A549 (cell line): ENCODE results near the gene ZC3H10. TPM values are rescaled to one million over a fixed set of nuclear protein-coding genes. Genes with fewer than 3 reads are reported as not detected.
A peak's percentile ranks its signal among the peaks of the same experiment; 100 is the strongest.

Source experiments
- ATAC-seq, 2 experiments: fragments of 200-7000 bp in 1 of 2; fragments of >200 bp in 1 of 2; cut with Nextera tagmentation in 1 of 2; cut with Tn5 transposase in 1 of 2; 3 replicates each; pipeline versions ENCODE4 v1.8.0 to v1.9.1; 2018 to 2020; ENCODE audit warnings: mild to moderate bottlenecking in 1 of 2, moderate library complexity in 1 of 2
- CTCF ChIA-PET: fragments of 300-600 bp; sonication (Branson Sonifier 250); formaldehyde crosslinking; extraction: SDS; loops from one replicate; lab custom pipeline; 2021; ENCODE audit warnings: antibody characterized with exemption, inconsistent platforms; lab: Yijun Ruan, JAX
- POLR2A ChIA-PET: fragments of 350-600 bp; formaldehyde crosslinking; extraction: SDS; loops from one replicate; lab custom pipeline; 2021; ENCODE audit warnings: antibody characterized with exemption, inconsistent platforms; lab: Yijun Ruan, JAX
- DNase-seq, 2 experiments: peaks; one replicate each; pipeline versions ENCODE4 v3.0.0 to v3.0.0-alpha.2; 2011 to 2016; ENCODE audit warnings: low read depth in 1 of 2, low spot score in 1 of 2
- FAIRE-seq: peaks from 2 replicates; lab custom pipeline; 2011; peaks lifted over from hg19 to GRCh38; lab: Jason Lieb, UNC
- H3K27ac ChIP-seq, 2 experiments: fragments of >200 bp; sonication (Bioruptor Twin); formaldehyde crosslinking; 3 replicates each; pipeline ENCODE4 v1.5.1; 2016 to 2017
- H3K4me1 ChIP-seq: fragments of >200 bp; sonication (Bioruptor Twin); formaldehyde crosslinking; 3 replicates; pipeline ENCODE4 v1.6.1; 2016
- H3K4me2 ChIP-seq: fragments of >200 bp; sonication (Bioruptor Twin); formaldehyde crosslinking; 3 replicates; pipeline ENCODE4 v1.6.1; 2016
- H3K4me3 ChIP-seq: fragments of >200 bp; sonication (Bioruptor Twin); formaldehyde crosslinking; 3 replicates; pipeline ENCODE4 v1.5.1; 2016
- H3K9me3 ChIP-seq: fragments of >200 bp; sonication (Bioruptor Twin); formaldehyde crosslinking; 3 replicates; pipeline ENCODE4 v1.6.1; 2016
- BHLHE40 ChIP-seq: IDR thresholded peaks from 2 replicates; pipeline ENCODE4 v1.6.1; 2012; ENCODE audit warnings: low read depth, low read length, inconsistent platforms
- CBX2 ChIP-seq: fragments of 200-600 bp; sonication (generic); IDR thresholded peaks from 2 replicates; pipeline ENCODE4 v1.6.1; 2016; ENCODE audit warnings: low read depth, mild to moderate bottlenecking, borderline replicate concordance
- CEBPB ChIP-seq, 2 experiments: fragments of >200 bp in 1 of 2; sonication (Bioruptor Twin) in 1 of 2; formaldehyde crosslinking in 1 of 2; IDR thresholded peaks; 2 replicates each; pipeline ENCODE4 v1.6.1; 2012 to 2016
- CHD4 ChIP-seq: fragments of 200-600 bp; sonication (generic); IDR thresholded peaks from 2 replicates; pipeline ENCODE4 v1.6.1; 2016; ENCODE audit warnings: antibody characterized with exemption, mild to moderate bottlenecking, borderline replicate concordance
- EHF ChIP-seq: fragments of 250-450 bp; sonication (Bioruptor Pico); IDR thresholded peaks from 2 replicates; pipeline ENCODE4 v1.5.0; 2020; ENCODE audit warnings: mild to moderate bottlenecking
- FOSL2 ChIP-seq, 2 experiments: fragments of 450-650 bp in 1 of 2; fragments of >200 bp in 1 of 2; sonication (Bioruptor Twin) in 1 of 2; formaldehyde crosslinking; IDR thresholded peaks; 2 replicates each; pipeline versions ENCODE4 v1.5.0 to v1.6.1; 2016 to 2020; ENCODE audit warnings: mild to moderate bottlenecking in 1 of 2, moderate library complexity in 1 of 2
- JUNB ChIP-seq: fragments of >200 bp; sonication (Bioruptor Twin); formaldehyde crosslinking; IDR thresholded peaks from 2 replicates; pipeline ENCODE4 v1.6.1; 2016
- KDM1A ChIP-seq: fragments of 200-600 bp; sonication (generic); IDR thresholded peaks from 2 replicates; pipeline ENCODE4 v1.6.1; 2016; ENCODE audit warnings: low read depth, mild to moderate bottlenecking
- KDM5A ChIP-seq: fragments of 200-600 bp; sonication (generic); IDR thresholded peaks from 2 replicates; pipeline ENCODE4 v1.6.1; 2016; ENCODE audit warnings: antibody characterized with exemption, mild to moderate bottlenecking
- MAFK ChIP-seq: fragments of 450-650 bp; IDR thresholded peaks from 2 replicates; pipeline ENCODE4 v1.6.1; 2014; ENCODE audit not compliant: partially characterized antibody
- NFE2L2 ChIP-seq: fragments of 150-350 bp; conservative IDR thresholded peaks from 2 replicates; pipeline ENCODE4 v1.6.1; 2014; ENCODE audit warnings: low read length
- NPAS2 ChIP-seq: fragments of 250-450 bp; sonication (Bioruptor Pico); IDR thresholded peaks from 2 replicates; pipeline ENCODE4 v1.8.0; 2022; ENCODE audit warnings: mild to moderate bottlenecking, moderate library complexity, borderline replicate concordance
- RARB ChIP-seq: fragments of 250-450 bp; sonication (Bioruptor Pico); IDR thresholded peaks from 2 replicates; pipeline ENCODE4 v1.8.0; 2021; ENCODE audit warnings: mild to moderate bottlenecking, moderate library complexity
- ZFP36 ChIP-seq: fragments of 450-650 bp; IDR thresholded peaks from 2 replicates; pipeline ENCODE4 v1.6.1; 2014; ENCODE audit warnings: borderline replicate concordance; ENCODE audit not compliant: partially characterized antibody
- ZNF302 ChIP-seq: fragments of 250-450 bp; sonication (Bioruptor Pico); IDR thresholded peaks from 2 replicates; pipeline ENCODE4 v1.9.0; 2021; ENCODE audit warnings: inconsistent platforms, mild to moderate bottlenecking, moderate library complexity
- WGBS: methylation state at CpG from one replicate; pipeline ENCODE4 v1.1.6; 2017; ENCODE audit errors: missing lambda C conversion rate; 5-methylcytosine and 5-hydroxymethylcytosine counted together
- polyA plus RNA-seq, 4 experiments: library from polyadenylated mRNA; depleted of rRNA in 3 of 4; stranded (reverse); fragments of >200 nt; fragmentation: RNase III in 1 of 4; extraction: RNeasy Plus Mini Kit Qiagen cat#74134 plus additional on column Dnase treatment in 1 of 4; gene quantifications; 2 replicates in 3 of 4; 3 replicates in 1 of 4; pipeline ENCODE4 v1.2.3, GENCODE V29; 2011 to 2017
- TF ChIP-seq, protein P1 (sequence below): fragments of 250-450 bp; sonication (Bioruptor Pico); IDR thresholded peaks from 2 replicates; pipeline ENCODE4 v1.5.0; 2021; ENCODE audit warnings: mild to moderate bottlenecking, moderate library complexity, borderline replicate concordance
- TF ChIP-seq, protein P2 (sequence below): fragments of 200-600 bp; sonication (generic); IDR thresholded peaks from 2 replicates; pipeline ENCODE4 v1.6.1; 2016; ENCODE audit warnings: antibody characterized with exemption, mild to moderate bottlenecking, moderate library complexity
- TF ChIP-seq, protein P3 (sequence below): fragments of >200 bp; sonication (Bioruptor Twin); formaldehyde crosslinking; IDR thresholded peaks from 3 replicates; pipeline ENCODE4 v1.5.1; 2016

ZC3H10 gene
- polyA plus RNA-seq, 2 of the 4 experiments (the other 2 are of a cell fraction): 2.1 to 3.2 TPM

DNA sequence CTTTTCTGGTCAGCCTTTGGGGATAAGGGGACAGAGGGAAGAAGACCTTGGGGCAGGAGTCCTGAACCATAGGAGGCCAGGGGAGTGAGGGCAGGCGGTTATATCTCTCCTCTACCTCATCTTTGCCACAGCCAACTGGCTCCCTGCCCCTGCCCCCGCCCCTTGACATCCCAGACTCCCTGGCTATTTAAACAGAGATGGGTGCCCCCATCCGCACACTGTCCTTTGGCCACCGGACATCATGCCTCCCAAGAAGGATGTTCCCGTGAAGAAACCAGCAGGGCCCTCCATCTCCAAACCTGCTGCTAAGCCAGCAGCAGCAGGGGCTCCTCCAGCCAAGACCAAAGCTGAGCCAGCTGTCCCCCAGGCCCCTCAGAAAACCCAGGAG, 35.6 kb downstream of the ZC3H10 start:
- ATAC-seq: no peak
- Histone ChIP-seq H3K9me3 (no peaks in the 10 kb centered on the region), H3K27ac (peak overlapping the region in 1 of 2 experiments; percentile 93; a peak in 2 of 6 replicates), H3K4me2 (peak overlapping the region; percentile 82), H3K4me1 (peaks cover 21% of the 10 kb centered on the region; the same call in 2 of the 3 replicates), H3K4me3 (no peak overlapping the region; the same call in 2 of the 3 replicates)
- 75% methylated on average over 5 of the region's 5 CpGs for WGBS
- FAIRE-seq: no peak
- ChIA-PET POLR2A (interaction anchor here (0.6 kb wide), 1 partner anchor 12 kb away, joined by 4 read pairs; no protein-coding TSS in a partner anchor), CTCF (interaction anchor here (1.2 to 10.2 kb wide), 5 partner anchors 9 to 36 kb away, joined by 3 to 98 read pairs (median 5); partner anchors contain the start of genes ESYT1 and SMARCC2)
- no peak for TF ChIP-seq NPAS2 (CRISPR knock-in tag)
- DNase-seq: no peak

DNA sequence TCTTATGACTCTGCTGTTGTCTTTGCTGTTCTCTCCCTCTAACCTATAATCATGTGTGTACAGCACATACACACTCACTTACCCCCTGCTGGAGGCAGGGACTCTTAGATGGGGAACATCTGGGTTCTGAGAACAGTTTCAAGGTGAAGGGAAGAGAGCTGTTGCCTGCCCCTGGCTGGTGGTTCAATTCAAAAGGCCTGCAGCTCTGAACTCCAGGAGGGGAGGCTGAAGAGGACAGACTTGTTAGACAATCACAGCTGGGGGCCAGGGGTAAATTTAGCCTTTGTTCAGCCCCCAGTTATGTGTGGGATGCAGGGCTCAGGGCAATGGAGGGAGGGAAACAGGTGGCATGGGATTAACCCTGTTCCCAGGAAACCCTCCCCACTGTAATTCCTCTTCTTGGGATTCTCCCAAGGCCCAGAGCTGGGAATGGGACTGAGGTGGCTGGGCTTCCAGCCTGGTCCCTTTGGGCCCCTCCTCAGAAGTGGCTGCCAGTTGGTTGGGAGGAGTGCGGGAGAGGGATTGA, 36.2 kb downstream of the ZC3H10 start:
- peaks cover 21% of the 10 kb centered on the region; the same call in 2 of the 3 replicates for H3K4me1 ChIP-seq
- CTCF ChIA-PET: interaction anchor here (1.2 to 10.2 kb wide), 6 partner anchors 10 to 36 kb away, joined by 3 to 98 read pairs (median 12); partner anchors contain the start of genes ESYT1, SMARCC2 and ZC3H10
- FAIRE-seq (no peak), DNase-seq (no peak), ATAC-seq (no peak)
- no peak overlapping the region for H3K27ac ChIP-seq
- POLR2A ChIA-PET: interaction anchor here (0.6 kb wide), 1 partner anchor 13 kb away, joined by 4 read pairs; no protein-coding TSS in a partner anchor
- 100% methylated on average over 1 of the region's 1 CpG for WGBS
- no peak overlapping the region for H3K4me2 ChIP-seq
- no peak overlapping the region for H3K4me3 ChIP-seq
- H3K9me3 ChIP-seq: no peaks in the 10 kb centered on the region
- TF ChIP-seq, protein P1, sequence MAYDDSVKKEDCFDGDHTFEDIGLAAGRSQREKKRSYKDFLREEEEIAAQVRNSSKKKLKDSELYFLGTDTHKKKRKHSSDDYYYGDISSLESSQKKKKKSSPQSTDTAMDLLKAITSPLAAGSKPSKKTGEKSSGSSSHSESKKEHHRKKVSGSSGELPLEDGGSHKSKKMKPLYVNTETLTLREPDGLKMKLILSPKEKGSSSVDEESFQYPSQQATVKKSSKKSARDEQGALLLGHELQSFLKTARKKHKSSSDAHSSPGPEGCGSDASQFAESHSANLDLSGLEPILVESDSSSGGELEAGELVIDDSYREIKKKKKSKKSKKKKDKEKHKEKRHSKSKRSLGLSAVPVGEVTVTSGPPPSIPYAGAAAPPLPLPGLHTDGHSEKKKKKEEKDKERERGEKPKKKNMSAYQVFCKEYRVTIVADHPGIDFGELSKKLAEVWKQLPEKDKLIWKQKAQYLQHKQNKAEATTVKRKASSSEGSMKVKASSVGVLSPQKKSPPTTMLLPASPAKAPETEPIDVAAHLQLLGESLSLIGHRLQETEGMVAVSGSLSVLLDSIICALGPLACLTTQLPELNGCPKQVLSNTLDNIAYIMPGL (CRISPR knock-in tag): no peak
- TF ChIP-seq MAFK (no peak), RARB (CRISPR knock-in tag) (no peak), BHLHE40 (no peak), ZNF302 (CRISPR knock-in tag) (no peak), KDM5A (no peak), ZFP36 (no peak), EHF (CRISPR knock-in tag) (no peak), CEBPB (IDR thresholded peaks at IDR 0.05) (no peak), NFE2L2 (no peak)
- TF ChIP-seq, protein P2, sequence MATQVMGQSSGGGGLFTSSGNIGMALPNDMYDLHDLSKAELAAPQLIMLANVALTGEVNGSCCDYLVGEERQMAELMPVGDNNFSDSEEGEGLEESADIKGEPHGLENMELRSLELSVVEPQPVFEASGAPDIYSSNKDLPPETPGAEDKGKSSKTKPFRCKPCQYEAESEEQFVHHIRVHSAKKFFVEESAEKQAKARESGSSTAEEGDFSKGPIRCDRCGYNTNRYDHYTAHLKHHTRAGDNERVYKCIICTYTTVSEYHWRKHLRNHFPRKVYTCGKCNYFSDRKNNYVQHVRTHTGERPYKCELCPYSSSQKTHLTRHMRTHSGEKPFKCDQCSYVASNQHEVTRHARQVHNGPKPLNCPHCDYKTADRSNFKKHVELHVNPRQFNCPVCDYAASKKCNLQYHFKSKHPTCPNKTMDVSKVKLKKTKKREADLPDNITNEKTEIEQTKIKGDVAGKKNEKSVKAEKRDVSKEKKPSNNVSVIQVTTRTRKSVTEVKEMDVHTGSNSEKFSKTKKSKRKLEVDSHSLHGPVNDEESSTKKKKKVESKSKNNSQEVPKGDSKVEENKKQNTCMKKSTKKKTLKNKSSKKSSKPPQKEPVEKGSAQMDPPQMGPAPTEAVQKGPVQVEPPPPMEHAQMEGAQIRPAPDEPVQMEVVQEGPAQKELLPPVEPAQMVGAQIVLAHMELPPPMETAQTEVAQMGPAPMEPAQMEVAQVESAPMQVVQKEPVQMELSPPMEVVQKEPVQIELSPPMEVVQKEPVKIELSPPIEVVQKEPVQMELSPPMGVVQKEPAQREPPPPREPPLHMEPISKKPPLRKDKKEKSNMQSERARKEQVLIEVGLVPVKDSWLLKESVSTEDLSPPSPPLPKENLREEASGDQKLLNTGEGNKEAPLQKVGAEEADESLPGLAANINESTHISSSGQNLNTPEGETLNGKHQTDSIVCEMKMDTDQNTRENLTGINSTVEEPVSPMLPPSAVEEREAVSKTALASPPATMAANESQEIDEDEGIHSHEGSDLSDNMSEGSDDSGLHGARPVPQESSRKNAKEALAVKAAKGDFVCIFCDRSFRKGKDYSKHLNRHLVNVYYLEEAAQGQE: no peak
- TF ChIP-seq, protein P3, sequence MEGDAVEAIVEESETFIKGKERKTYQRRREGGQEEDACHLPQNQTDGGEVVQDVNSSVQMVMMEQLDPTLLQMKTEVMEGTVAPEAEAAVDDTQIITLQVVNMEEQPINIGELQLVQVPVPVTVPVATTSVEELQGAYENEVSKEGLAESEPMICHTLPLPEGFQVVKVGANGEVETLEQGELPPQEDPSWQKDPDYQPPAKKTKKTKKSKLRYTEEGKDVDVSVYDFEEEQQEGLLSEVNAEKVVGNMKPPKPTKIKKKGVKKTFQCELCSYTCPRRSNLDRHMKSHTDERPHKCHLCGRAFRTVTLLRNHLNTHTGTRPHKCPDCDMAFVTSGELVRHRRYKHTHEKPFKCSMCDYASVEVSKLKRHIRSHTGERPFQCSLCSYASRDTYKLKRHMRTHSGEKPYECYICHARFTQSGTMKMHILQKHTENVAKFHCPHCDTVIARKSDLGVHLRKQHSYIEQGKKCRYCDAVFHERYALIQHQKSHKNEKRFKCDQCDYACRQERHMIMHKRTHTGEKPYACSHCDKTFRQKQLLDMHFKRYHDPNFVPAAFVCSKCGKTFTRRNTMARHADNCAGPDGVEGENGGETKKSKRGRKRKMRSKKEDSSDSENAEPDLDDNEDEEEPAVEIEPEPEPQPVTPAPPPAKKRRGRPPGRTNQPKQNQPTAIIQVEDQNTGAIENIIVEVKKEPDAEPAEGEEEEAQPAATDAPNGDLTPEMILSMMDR: no peak

DNA sequence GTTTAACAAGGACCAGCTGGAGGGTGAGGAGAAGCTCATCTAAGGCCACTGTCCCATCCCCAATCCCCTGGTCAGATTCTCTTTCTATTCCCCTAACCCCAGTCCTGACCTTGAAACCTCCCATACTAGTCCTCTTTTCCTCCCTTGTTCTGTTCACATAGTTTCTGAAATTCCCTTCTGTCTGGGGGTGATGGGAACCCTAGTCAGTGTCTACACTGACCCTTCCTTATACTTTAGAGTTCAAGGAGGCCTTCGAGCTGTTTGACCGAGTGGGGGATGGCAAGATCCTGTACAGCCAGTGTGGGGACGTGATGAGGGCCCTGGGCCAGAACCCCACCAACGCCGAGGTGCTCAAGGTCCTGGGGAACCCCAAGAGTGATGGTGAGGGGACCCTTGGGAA, 36.8 kb downstream of the ZC3H10 start:
- no peak overlapping the region for H3K27ac ChIP-seq
- ATAC-seq (no peak), FAIRE-seq (no peak), DNase-seq (no peak)
- 93% methylated on average over 5 of the region's 5 CpGs for WGBS
- H3K4me3 ChIP-seq: no peak overlapping the region
- H3K4me2 ChIP-seq: no peak overlapping the region
- CTCF ChIA-PET: interaction anchor here (1.3 to 10.2 kb wide), 5 partner anchors 11 to 35 kb away, joined by 4 to 98 read pairs (median 19); partner anchors contain the start of genes ESYT1, SMARCC2 and ZC3H10
- TF ChIP-seq JUNB: no peak
- TF ChIP-seq KDM1A: no peak
- TF ChIP-seq FOSL2 (IDR thresholded peaks at IDR 0.05): no peak
- TF ChIP-seq FOSL2 (CRISPR knock-in tag; IDR thresholded peaks at IDR 0.05): no peak
- no peak for TF ChIP-seq CHD4
- no peak for TF ChIP-seq CBX2
- POLR2A ChIA-PET: no interaction called here
- no peaks in the 10 kb centered on the region for H3K9me3 ChIP-seq
- peaks cover 24% of the 10 kb centered on the region for H3K4me1 ChIP-seq
